Urinary bladder (tissue), 4 donors: Measurements from ENCODE around the gene TAB2. TPM values are rescaled to one million over a fixed set of nuclear protein-coding genes. Genes with fewer than 3 reads are reported as not detected.
"Not testable (repeated sequence)": the region's sequence is repeated elsewhere in the genome, so short reads cannot be mapped to it uniquely, and the experiment has no call there.

ENCODE experiments used
- DNase-seq: peaks from one replicate; pipeline ENCODE4 v3.0.0-alpha.2; 2015; ENCODE audit errors: extremely low spot score
- H3K27ac ChIP-seq: one replicate; pipeline ENCODE4 v1.5.1; 2013; ENCODE audit warnings: low read depth, mild to moderate bottlenecking, moderate library complexity
- H3K36me3 ChIP-seq: one replicate; pipeline ENCODE4 v1.6.1; 2013; ENCODE audit warnings: mild to moderate bottlenecking, moderate library complexity; ENCODE audit not compliant: insufficient read depth
- H3K4me1 ChIP-seq: one replicate; pipeline ENCODE4 v1.6.1; 2013; ENCODE audit warnings: mild to moderate bottlenecking, moderate library complexity; ENCODE audit not compliant: insufficient read depth
- H3K4me3 ChIP-seq: one replicate; pipeline ENCODE4 v1.5.1; 2013; ENCODE audit warnings: low read depth, low read length
- WGBS: extraction: QIAGEN DNeasy Blood & Tissue Kit; methylation state at CpG from one replicate; pipeline ENCODE4 v1.1.7; 2013; 5-methylcytosine and 5-hydroxymethylcytosine counted together
- polyA plus RNA-seq: library from polyadenylated mRNA; stranded (reverse); fragments of 200-250 nt; gene quantifications from one replicate; pipeline ENCODE4 v1.2.3, GENCODE V29; 2013
- total RNA-seq: library from RNA; depleted of rRNA; stranded (reverse); fragments of >200 nt; gene quantifications from one replicate; pipeline ENCODE4 v1.2.3, GENCODE V29; 2014
- donor health status: healthy with polysubstance abuse.
- donor health status: healthy.

TAB2 gene
- total and polyA plus RNA-seq, 2 donors = 42.2 to 78.3 TPM

GRCh38 chr6:149318581-149319286 lies 1.2 kb downstream of the TAB2 start:
- Histone ChIP-seq H3K4me3 (peak overlapping the region; percentile 98), H3K4me1 (no peaks in the 10 kb centered on the region), H3K36me3 (no peaks in the 10 kb centered on the region), H3K27ac (no peak overlapping the region)
- no peak for DNase-seq
- WGBS = 2% methylated on average over 14 of the region's 14 CpGs

- DNase-seq = no peak
- no peak overlapping the region for H3K4me3 ChIP-seq
- H3K36me3 ChIP-seq = no peaks in the 10 kb centered on the region
- no peak overlapping the region for H3K27ac ChIP-seq
- no peaks in the 10 kb centered on the region for H3K4me1 ChIP-seq
- WGBS = 17% methylated on average over 3 of the region's 3 CpGs
These were observed 1.9 kb downstream of the TAB2 start for GRCh38 chr6:149319422-149319821.

GRCh38 chr6:149320016-149320415 lies 2.5 kb downstream of the TAB2 start:
- DNase-seq, H3K4me3 ChIP-seq, H3K4me1 ChIP-seq, H3K36me3 ChIP-seq, H3K27ac ChIP-seq: not testable (repeated sequence)
- 69% methylated on average over 10 of the region's 10 CpGs for WGBS

GRCh38 chr6:149320796-149321195 lies 3.3 kb downstream of the TAB2 start:
- no peak for DNase-seq
- no peaks in the 10 kb centered on the region for H3K4me1 ChIP-seq
- H3K27ac ChIP-seq = no peak overlapping the region
- no peak overlapping the region for H3K4me3 ChIP-seq
- no peaks in the 10 kb centered on the region for H3K36me3 ChIP-seq

- no peaks in the 10 kb centered on the region for H3K4me1 ChIP-seq
- H3K4me3 ChIP-seq = no peak overlapping the region
- no peaks in the 10 kb centered on the region for H3K36me3 ChIP-seq
- no peak overlapping the region for H3K27ac ChIP-seq
- no peak for DNase-seq
- WGBS = 29% methylated on average over 2 of the region's 2 CpGs
These were observed 5.8 kb downstream of the TAB2 start for GRCh38 chr6:149323353-149323752.

GRCh38 chr6:149323925-149324324 lies 6.4 kb downstream of the TAB2 start:
- WGBS = 34% methylated on average over 2 of the region's 2 CpGs
- H3K4me3 ChIP-seq = no peak overlapping the region
- no peak for DNase-seq
- H3K36me3 ChIP-seq = no peaks in the 10 kb centered on the region
- H3K4me1 ChIP-seq = peaks cover 1% of the 10 kb centered on the region
- no peak overlapping the region for H3K27ac ChIP-seq

GRCh38 chr6:149324428-149324827 lies 6.9 kb downstream of the TAB2 start:
- Histone ChIP-seq H3K4me3 (no peak overlapping the region), H3K4me1 (peaks cover 1% of the 10 kb centered on the region), H3K27ac (no peak overlapping the region), H3K36me3 (no peaks in the 10 kb centered on the region)
- DNase-seq = no peak

GRCh38 chr6:149325648-149326236 lies 8.2 kb downstream of the TAB2 start:
- Histone ChIP-seq H3K36me3 (no peaks in the 10 kb centered on the region), H3K4me3 (no peak overlapping the region), H3K4me1 (peaks cover 1% of the 10 kb centered on the region), H3K27ac (no peak overlapping the region)
- 73% methylated on average over 3 of the region's 3 CpGs for WGBS
- no peak for DNase-seq

- no peak overlapping the region for H3K27ac ChIP-seq
- WGBS = 88% methylated on average over 2 of the region's 2 CpGs
- H3K4me1 ChIP-seq = peaks cover 1% of the 10 kb centered on the region
- no peak overlapping the region for H3K4me3 ChIP-seq
- DNase-seq = no peak
- no peaks in the 10 kb centered on the region for H3K36me3 ChIP-seq
These were observed 10.1 kb downstream of the TAB2 start for GRCh38 chr6:149327638-149328037.

GRCh38 chr6:149328083-149328482 lies 10.6 kb downstream of the TAB2 start:
- 97% methylated on average over 4 of the region's 4 CpGs for WGBS
- no peak for DNase-seq

GRCh38 chr6:149329529-149329928 lies 12.0 kb downstream of the TAB2 start:
- Histone ChIP-seq H3K27ac (no peak overlapping the region), H3K4me1 (peaks cover 1% of the 10 kb centered on the region), H3K36me3 (no peaks in the 10 kb centered on the region), H3K4me3 (no peak overlapping the region)
- WGBS = 47% methylated on average over 1 of the region's 1 CpG
- no peak for DNase-seq

More at GRCh38 chr6:149328083-149328482, 10.6 kb downstream of the TAB2 start:
- Histone ChIP-seq H3K4me3 (no peak overlapping the region), H3K36me3 (no peaks in the 10 kb centered on the region), H3K27ac (no peak overlapping the region), H3K4me1 (peaks cover 1% of the 10 kb centered on the region)

- DNase-seq = no peak
- Histone ChIP-seq H3K27ac (no peak overlapping the region), H3K4me1 (peaks cover 4% of the 10 kb centered on the region), H3K36me3 (no peaks in the 10 kb centered on the region), H3K4me3 (no peak overlapping the region)
- WGBS = 71% methylated on average over 2 of the region's 2 CpGs
These were observed 12.6 kb downstream of the TAB2 start for GRCh38 chr6:149330133-149330532.

GRCh38 chr6:149331043-149331807 lies 13.7 kb downstream of the TAB2 start:
- no peak overlapping the region for H3K27ac ChIP-seq
- H3K4me1 ChIP-seq = peaks cover 5% of the 10 kb centered on the region
- 88% methylated on average over 2 of the region's 2 CpGs for WGBS

GRCh38 chr6:149331871-149332270 lies 14.4 kb downstream of the TAB2 start:
- 79% methylated on average over 2 of the region's 2 CpGs for WGBS
- Histone ChIP-seq H3K4me1 (peaks cover 5% of the 10 kb centered on the region), H3K4me3 (no peak overlapping the region), H3K27ac (no peak overlapping the region), H3K36me3 (no peaks in the 10 kb centered on the region)
- no peak for DNase-seq

More at GRCh38 chr6:149331043-149331807, 13.7 kb downstream of the TAB2 start:
- Histone ChIP-seq H3K36me3 (no peaks in the 10 kb centered on the region), H3K4me3 (no peak overlapping the region)
- no peak for DNase-seq
